HepG2 (cell line): ENCODE data around the gene TKTL1. TPM values are rescaled to one million over a fixed set of nuclear protein-coding genes. Genes with fewer than 3 reads are reported as not detected.

Source experiments
- ATAC-seq: fragments of 200-7000 bp; cut with Tn5 transposase; 3 replicates; pipeline ENCODE4 v1.9.1; 2020; ENCODE audit warnings: mild to moderate bottlenecking, moderate library complexity
- BruUV-seq: library from RNA; stranded (reverse); fragments of 400-500 nt; replicated peaks from 2 replicates; lab custom pipeline; 2021; lab: Mats Ljungman, UMichigan
- CTCF ChIA-PET: fragments of 300-600 bp; formaldehyde crosslinking; extraction: SDS; loops from one replicate; lab custom pipeline; 2021; ENCODE audit warnings: low total read pairs, inconsistent platforms, low intra/inter-chr PET ratio; lab: Yijun Ruan, JAX
- POLR2A ChIA-PET: fragments of 350-600 bp; sonication (Branson Sonifier 250); formaldehyde crosslinking; loops from one replicate; lab custom pipeline; 2020; ENCODE audit warnings: antibody characterized with exemption, inconsistent platforms; lab: Yijun Ruan, JAX
- DNase-seq: peaks from one replicate; pipeline ENCODE4 v3.0.0-alpha.2; 2015; ENCODE audit warnings: low spot score
- FAIRE-seq: peaks from 3 replicates; lab custom pipeline; 2011; peaks lifted over from hg19 to GRCh38; lab: Jason Lieb, UNC
- H2AFZ ChIP-seq: one replicate; pipeline ENCODE4 v1.6.1; 2011; ENCODE audit warnings: low read length, inconsistent platforms
- H3K27ac ChIP-seq: fragments of 300-600 bp; 3 replicates; pipeline ENCODE4 v1.8.0; 2011; ENCODE audit warnings: mixed run types, mild to moderate bottlenecking, mixed read lengths, low read length, inconsistent platforms; ENCODE audit not compliant: insufficient read depth; ENCODE audit errors: extremely low read length
- H3K27me3 ChIP-seq, 2 experiments: fragments of 200-600 bp in 1 of 2; 2 replicates in 1 of 2; 3 replicates in 1 of 2; pipeline versions ENCODE4 v1.6.0 to v1.8.0; 2011; ENCODE audit warnings: low read length in 2 of 2, mild to moderate bottlenecking in 2 of 2, moderate library complexity in 2 of 2, inconsistent platforms in 1 of 2; ENCODE audit not compliant: insufficient read depth in 2 of 2, control insufficient read depth in 1 of 2
- H3K36me3 ChIP-seq, 2 experiments: fragments of 200-600 bp in 1 of 2; replicated peaks in 1 of 2; 2 replicates in 1 of 2; 3 replicates in 1 of 2; pipeline versions ENCODE4 v1.5.1 to v1.8.0; 2011; ENCODE audit warnings: low read length in 2 of 2, inconsistent platforms in 1 of 2; ENCODE audit not compliant: insufficient read depth in 2 of 2, control insufficient read depth in 1 of 2
- H3K4me1 ChIP-seq: 2 replicates; pipeline ENCODE4 v1.5.1; 2012; ENCODE audit warnings: low read length, inconsistent platforms; ENCODE audit not compliant: insufficient read depth
- H3K4me2 ChIP-seq: 2 replicates; pipeline ENCODE4 v1.6.0; 2011; ENCODE audit warnings: low read depth, low read length, inconsistent platforms
- H3K4me3 ChIP-seq, 3 experiments: fragments of 200-600 bp in 1 of 3; sonication (generic), shearing (Covaris generic) in 1 of 3; replicated peaks in 1 of 3; 2 replicates each; pipeline ENCODE4 v1.5.1; 2011 to 2016; ENCODE audit warnings: low read length in 3 of 3, inconsistent platforms in 2 of 3, low read depth in 2 of 3, mild to moderate bottlenecking in 2 of 3, control low read depth in 1 of 3, mixed read lengths in 1 of 3; ENCODE audit not compliant: insufficient read depth in 1 of 3
- H3K79me2 ChIP-seq: one replicate; pipeline ENCODE4 v1.6.1; 2011; ENCODE audit warnings: low read length, inconsistent platforms; ENCODE audit not compliant: insufficient read depth
- H3K9ac ChIP-seq: 2 replicates; pipeline ENCODE4 v1.6.0; 2011; ENCODE audit warnings: mild to moderate bottlenecking, low read depth, low read length, inconsistent platforms; ENCODE audit not compliant: insufficient read depth
- H3K9me3 ChIP-seq: 2 replicates; pipeline ENCODE4 v1.5.1; 2012; ENCODE audit warnings: mild to moderate bottlenecking, low read length
- H4K20me1 ChIP-seq: 2 replicates; pipeline ENCODE4 v1.6.0; 2011; ENCODE audit warnings: inconsistent platforms, mild to moderate bottlenecking, low read length, moderate library complexity; ENCODE audit not compliant: insufficient read depth
- BORCS8-MEF2B ChIP-seq: sonication (generic); formaldehyde crosslinking; IDR thresholded peaks from 2 replicates; pipeline ENCODE4 v1.8.0; 2022; ENCODE audit warnings: mild to moderate bottlenecking, missing genetic modification reagents
- HOXA3 ChIP-seq: sonication (generic); formaldehyde crosslinking; IDR thresholded peaks from 2 replicates; pipeline ENCODE4 v1.5.0; 2020; ENCODE audit warnings: missing genetic modification reagents
- REST ChIP-seq, 2 experiments: IDR thresholded peaks; 2 replicates each; pipeline ENCODE4 v1.6.1; 2011 to 2012; ENCODE audit warnings: low read length in 2 of 2, borderline replicate concordance in 1 of 2, low read depth in 1 of 2, mild to moderate bottlenecking in 1 of 2, moderate library complexity in 1 of 2
- ZBTB20 ChIP-seq: sonication (generic); formaldehyde crosslinking; IDR thresholded peaks from 2 replicates; pipeline ENCODE4 v1.8.1; 2023; ENCODE audit warnings: missing genetic modification reagents, low read depth, mild to moderate bottlenecking, borderline replicate concordance
- ZBTB34 ChIP-seq: sonication (generic); formaldehyde crosslinking; IDR thresholded peaks from 2 replicates; pipeline ENCODE4 v1.8.0; 2022; ENCODE audit warnings: mild to moderate bottlenecking, missing genetic modification reagents
- ZNF225 ChIP-seq: sonication (generic); formaldehyde crosslinking; IDR thresholded peaks from 2 replicates; pipeline ENCODE4 v1.4.0; 2020; ENCODE audit warnings: mild to moderate bottlenecking, missing genetic modification reagents
- ZNF432 ChIP-seq: sonication (generic); formaldehyde crosslinking; IDR thresholded peaks from 2 replicates; pipeline ENCODE4 v1.5.0; 2020; ENCODE audit warnings: missing genetic modification reagents, mild to moderate bottlenecking, borderline replicate concordance
- ZNF629 ChIP-seq: sonication (generic); formaldehyde crosslinking; conservative IDR thresholded peaks from 2 replicates; pipeline ENCODE4 v1.5.0; 2020; ENCODE audit warnings: missing genetic modification reagents
- ZNF720 ChIP-seq: sonication (generic); formaldehyde crosslinking; IDR thresholded peaks from 2 replicates; pipeline ENCODE4 v1.4.0; 2020; ENCODE audit warnings: missing genetic modification reagents
- ZNF772 ChIP-seq: sonication (generic); formaldehyde crosslinking; IDR thresholded peaks from 2 replicates; pipeline ENCODE4 v1.5.0; 2020; ENCODE audit warnings: mild to moderate bottlenecking, missing genetic modification reagents
- ZNF784 ChIP-seq: sonication (generic); formaldehyde crosslinking; IDR thresholded peaks from 2 replicates; pipeline ENCODE4 v1.5.1; 2020; ENCODE audit warnings: missing genetic modification reagents, mild to moderate bottlenecking, borderline replicate concordance
- ZXDC ChIP-seq: sonication (generic); formaldehyde crosslinking; IDR thresholded peaks from 2 replicates; pipeline ENCODE4 v1.5.0; 2020; ENCODE audit warnings: mild to moderate bottlenecking, missing genetic modification reagents
- WGBS: methylation state at CpG from one replicate; pipeline ENCODE4 v1.1.6; 2017; ENCODE audit warnings: low lambda C conversion rate; 5-methylcytosine and 5-hydroxymethylcytosine counted together
- in situ Hi-C: cut with HindIII; loops from 2 replicates; pipeline ENCODE4 v1.10.0; 2017; ENCODE audit warnings: low pct_unique_long_range_greater_than_20kb; ENCODE audit not compliant: extremely low pct_ligation_motif_present
- intact Hi-C: fragments of 100-400 bp; cut with micrococcal nuclease; formaldehyde crosslinking; loops from one replicate; pipeline ENCODE4 v1.10.0; 2022; ENCODE audit not compliant: unreplicated experiment
- polyA plus RNA-seq, 8 experiments: library from polyadenylated mRNA; depleted of rRNA in 3 of 8; stranded (reverse) in 7 of 8; unstranded in 1 of 8; fragments of >200 nt; fragmentation: Illumina TruSeq in 4 of 8; extraction: Trizol in 4 of 8; gene quantifications; 2 replicates each; pipeline versions ENCODE4 v1.2.1 to v1.2.3, GENCODE V29; 2011 to 2016; ENCODE audit warnings: low read depth in 4 of 8, missing spikeins in 1 of 8, mixed read lengths in 1 of 8; ENCODE audit not compliant: insufficient read depth in 1 of 8
- total RNA-seq, 5 experiments: library from RNA; depleted of rRNA; stranded (reverse); fragments of >200 nt; fragmentation: Illumina TruSeq; extraction: Trizol; gene quantifications; 2 replicates each; pipeline ENCODE4 v1.2.3, GENCODE V29; 2016; ENCODE audit warnings: low read depth in 1 of 5

Gene TKTL1
- total and polyA plus RNA-seq, 2 of the 13 experiments (the other 11 are each of a cell fraction or from before 2014, with no cell fraction given) = not detected

- H3K4me1 ChIP-seq = no peaks in the 10 kb centered on the region
- H3K27ac ChIP-seq = no peak overlapping the region
- H3K4me2 ChIP-seq = no peak overlapping the region
- ChIA-PET CTCF (no interaction called here), POLR2A (no interaction called here)
- intact Hi-C loops = no loop called here
- H2AFZ ChIP-seq = no peak overlapping the region
- WGBS = 23% methylated on average over 6 of the region's 10 CpGs
- no peak overlapping the region for H3K4me3 ChIP-seq
- no peaks in the 10 kb centered on the region for H3K36me3 ChIP-seq
- no peak for ATAC-seq
- H3K27me3 ChIP-seq = peaks cover 2 to 15% of the 10 kb centered on the region in 2 experiments; a peak in 2 of 5 replicates
- H3K9ac ChIP-seq = no peak overlapping the region
- FAIRE-seq = no peak
- BruUV-seq = no TSS peak
- H3K79me2 ChIP-seq = no peaks in the 10 kb centered on the region
- no peaks in the 10 kb centered on the region for H3K9me3 ChIP-seq
- no peaks in the 10 kb centered on the region for H4K20me1 ChIP-seq
- in situ Hi-C loops = no loop called here
- DNase-seq = no peak
- no peak for TF ChIP-seq REST (IDR thresholded peaks at IDR 0.05; ENCODE audit: borderline replicate concordance in 1 of 2, low read depth in 1 of 2, low read length in 2 of 2)
- TF ChIP-seq ZBTB34 (CRISPR knock-in tag) = no peak
- TF ChIP-seq ZNF720 (CRISPR knock-in tag) = no peak
- TF ChIP-seq HOXA3 = no peak
- no peak for TF ChIP-seq ZNF432 (CRISPR knock-in tag)
- no peak for TF ChIP-seq ZNF629
- no peak for TF ChIP-seq BORCS8-MEF2B (CRISPR knock-in tag)
- TF ChIP-seq ZNF225 (CRISPR knock-in tag) = no peak
- TF ChIP-seq ZNF784 = no peak
- no peak for TF ChIP-seq ZBTB20 (CRISPR knock-in tag)
- no peak for TF ChIP-seq ZXDC
- no peak for TF ChIP-seq ZNF772 (CRISPR knock-in tag)
Observed at GRCh38 chrX:154334496-154334895, 38.9 kb downstream of the TKTL1 start.
